HAP-1 (cell line): ENCODE results near the gene ENOX2.

ENCODE experiments used
- DNase-seq, 2 experiments: peaks; one replicate each; pipeline ENCODE4 v3.0.0-alpha.2; 2016 to 2020; ENCODE audit warnings: low spot score in 2 of 2
- H3K27me3 ChIP-seq: fragments of 250-450 bp; sonication (Bioruptor Pico); 2 replicates; pipeline ENCODE4 v1.5.1; 2020; ENCODE audit warnings: low read depth, mild to moderate bottlenecking, moderate library complexity
- H3K36me3 ChIP-seq: fragments of 250-450 bp; sonication (Bioruptor Pico); replicated peaks from 2 replicates; pipeline ENCODE4 v1.5.1; 2020; ENCODE audit warnings: mild to moderate bottlenecking
- H3K4me1 ChIP-seq: fragments of 250-450 bp; sonication (Bioruptor Pico); 2 replicates; pipeline ENCODE4 v1.5.1; 2020; ENCODE audit warnings: mild to moderate bottlenecking
- H3K4me3 ChIP-seq: fragments of 250-450 bp; sonication (Bioruptor Pico); 2 replicates; pipeline ENCODE4 v1.5.1; 2020; ENCODE audit warnings: mild to moderate bottlenecking, moderate library complexity
- H3K9me3 ChIP-seq: fragments of 250-450 bp; sonication (Bioruptor Pico); 2 replicates; pipeline ENCODE4 v1.5.1; 2020; ENCODE audit warnings: mild to moderate bottlenecking, moderate library complexity
- in situ Hi-C: fragments of 300-500 bp; cut with MboI; formaldehyde crosslinking; loops from 3 replicates; pipeline ENCODE4 v1.14.3; 2020; ENCODE audit warnings: low sequenced_read_pairs, inconsistent platforms, mixed read lengths

The ENOX2 gene

GRCh38 chrX:130628516-130628915, 274.5 kb downstream of the ENOX2 start:
- DNase-seq = peak in 1 of 2 experiments; percentile 50
- in situ Hi-C loops = no loop called here
- Histone ChIP-seq H3K4me3 (no peak overlapping the region), H3K4me1 (peaks cover 19% of the 10 kb centered on the region), H3K9me3 (no peaks in the 10 kb centered on the region), H3K36me3 (no peaks in the 10 kb centered on the region), H3K27me3 (no peaks in the 10 kb centered on the region)

DNA sequence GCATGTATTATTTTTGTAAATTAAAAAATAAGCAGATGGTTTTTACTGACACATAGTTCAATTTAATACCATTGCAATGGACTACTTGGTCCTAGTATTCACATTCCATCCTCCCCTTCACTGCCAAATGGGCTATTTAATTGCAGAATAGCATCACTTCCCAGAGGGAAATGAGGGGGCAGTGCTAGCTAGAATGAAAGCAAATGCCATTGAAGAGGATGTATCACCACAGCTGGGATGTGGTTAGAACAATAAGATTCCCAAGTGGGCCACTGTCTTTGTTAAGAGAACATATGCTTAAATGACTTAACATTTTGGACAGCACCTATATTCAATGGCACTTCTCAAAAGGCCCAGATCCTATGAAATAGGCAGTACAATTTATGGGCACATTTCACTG, 276.5 kb downstream of the ENOX2 start:
- in situ Hi-C loops = no loop called here
- peaks cover 23% of the 10 kb centered on the region for H3K4me1 ChIP-seq
- no peaks in the 10 kb centered on the region for H3K9me3 ChIP-seq
- no peaks in the 10 kb centered on the region for H3K36me3 ChIP-seq
- DNase-seq = no peak
- no peaks in the 10 kb centered on the region for H3K27me3 ChIP-seq
- H3K4me3 ChIP-seq = no peak overlapping the region

DNA sequence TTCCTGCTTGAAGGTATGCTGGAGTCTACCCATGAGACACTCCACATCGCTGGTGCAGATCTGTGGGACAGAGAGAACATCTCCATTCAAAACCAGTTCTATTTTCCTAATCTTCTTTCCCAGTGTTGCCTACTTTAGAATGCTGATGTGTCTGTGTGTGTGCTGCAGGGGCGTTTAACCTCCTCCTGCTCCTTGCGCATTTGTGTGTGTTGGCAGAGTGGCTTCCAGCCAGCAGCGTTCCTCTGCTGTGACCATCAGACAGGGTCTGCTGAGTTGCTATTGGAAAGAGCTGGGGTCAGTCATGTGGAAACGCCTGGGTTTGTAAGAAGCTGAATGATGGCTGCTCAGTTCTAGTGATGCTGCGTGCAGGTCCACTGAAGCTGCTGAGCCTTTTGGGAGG, 277.6 kb downstream of the ENOX2 start:
- Histone ChIP-seq H3K9me3 (no peaks in the 10 kb centered on the region), H3K36me3 (no peaks in the 10 kb centered on the region), H3K27me3 (no peaks in the 10 kb centered on the region), H3K4me1 (peaks cover 23% of the 10 kb centered on the region), H3K4me3 (no peak overlapping the region)
- DNase-seq = no peak
- in situ Hi-C loops = no loop called here

DNA sequence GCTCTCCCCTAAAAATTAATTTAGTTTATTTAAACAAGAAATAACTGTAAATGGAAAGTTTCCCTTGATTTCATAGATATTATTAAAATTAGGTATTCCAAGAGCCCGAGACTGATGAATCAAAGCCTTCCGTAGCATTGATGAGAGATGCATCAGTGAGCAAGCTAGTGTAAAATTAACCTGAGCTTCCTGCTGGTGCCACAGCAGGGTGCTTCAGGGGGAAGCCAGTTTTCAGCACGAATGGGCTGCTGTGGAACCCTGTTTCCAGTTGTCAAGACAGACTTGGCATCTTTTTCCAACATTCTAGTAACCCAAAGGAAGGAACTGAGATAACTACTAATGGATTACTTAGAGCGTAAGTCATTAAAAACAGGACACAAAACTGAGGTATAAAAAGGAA, 279.5 kb downstream of the ENOX2 start:
- Histone ChIP-seq H3K36me3 (no peaks in the 10 kb centered on the region), H3K9me3 (no peaks in the 10 kb centered on the region), H3K4me1 (peaks cover 16% of the 10 kb centered on the region), H3K27me3 (no peaks in the 10 kb centered on the region), H3K4me3 (no peak overlapping the region)
- DNase-seq = no peak
- in situ Hi-C loops = no loop called here

DNA sequence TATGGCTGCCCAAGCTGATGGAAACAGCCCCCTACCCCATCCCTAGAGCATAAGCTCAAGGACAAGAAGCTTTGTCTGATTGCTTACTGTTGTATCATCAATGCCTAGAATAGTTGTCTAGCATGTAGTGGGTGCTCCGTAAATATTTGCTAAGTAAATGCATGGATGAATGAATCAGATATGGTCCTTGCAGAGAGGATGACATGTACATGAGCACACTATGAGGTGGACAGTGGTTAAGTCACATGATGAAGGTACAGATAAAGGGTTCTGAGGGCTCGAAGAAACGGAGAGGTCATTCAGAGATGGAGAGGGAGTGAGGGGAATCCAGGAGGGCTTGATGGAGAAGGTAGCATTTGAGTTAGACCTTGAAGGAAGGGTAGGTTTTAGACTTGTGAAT, 287.1 kb downstream of the ENOX2 start:
- no peaks in the 10 kb centered on the region; the same call in 1 of the 2 replicates for H3K36me3 ChIP-seq
- no peak for DNase-seq
- no peaks in the 10 kb centered on the region for H3K27me3 ChIP-seq
- no peak overlapping the region for H3K4me3 ChIP-seq
- peaks cover 2% of the 10 kb centered on the region; the same call in 1 of the 2 replicates for H3K4me1 ChIP-seq
- no peaks in the 10 kb centered on the region for H3K9me3 ChIP-seq
- in situ Hi-C loops = no loop called here

- no peaks in the 10 kb centered on the region for H3K9me3 ChIP-seq
- H3K4me3 ChIP-seq = no peak overlapping the region
- DNase-seq = no peak
- H3K27me3 ChIP-seq = no peaks in the 10 kb centered on the region
- in situ Hi-C loops = no loop called here
- H3K36me3 ChIP-seq = no peaks in the 10 kb centered on the region
- H3K4me1 ChIP-seq = no peaks in the 10 kb centered on the region
Observed at GRCh38 chrX:130607431-130607830, 295.6 kb downstream of the ENOX2 start.

- Histone ChIP-seq H3K4me3 (no peak overlapping the region), H3K27me3 (no peaks in the 10 kb centered on the region), H3K9me3 (no peaks in the 10 kb centered on the region), H3K36me3 (no peaks in the 10 kb centered on the region), H3K4me1 (no peaks in the 10 kb centered on the region)
- DNase-seq = no peak
- in situ Hi-C loops = no loop called here
Observed at GRCh38 chrX:130606425-130606824, 296.6 kb downstream of the ENOX2 start.

- Histone ChIP-seq H3K27me3 (no peaks in the 10 kb centered on the region), H3K9me3 (no peaks in the 10 kb centered on the region)
- in situ Hi-C loops = no loop called here
Observed at GRCh38 chrX:130604882-130605281, 298.1 kb downstream of the ENOX2 start.

GRCh38 chrX:130594453-130594916, 308.5 kb downstream of the ENOX2 start:
- no peaks in the 10 kb centered on the region for H3K9me3 ChIP-seq
- H3K27me3 ChIP-seq = peaks cover 4% of the 10 kb centered on the region; the same call in 1 of the 2 replicates
- in situ Hi-C loops = no loop called here
- H3K4me1 ChIP-seq = peaks cover 12% of the 10 kb centered on the region
- peak; percentile 63 to 81 for DNase-seq
- peaks cover 2% of the 10 kb centered on the region; the same call in 1 of the 2 replicates for H3K36me3 ChIP-seq
- no peak overlapping the region for H3K4me3 ChIP-seq

More at GRCh38 chrX:130604882-130605281, 298.1 kb downstream of the ENOX2 start:
- no peak for DNase-seq
- H3K4me1 ChIP-seq = no peaks in the 10 kb centered on the region
- no peak overlapping the region for H3K4me3 ChIP-seq
- no peaks in the 10 kb centered on the region for H3K36me3 ChIP-seq

DNA sequence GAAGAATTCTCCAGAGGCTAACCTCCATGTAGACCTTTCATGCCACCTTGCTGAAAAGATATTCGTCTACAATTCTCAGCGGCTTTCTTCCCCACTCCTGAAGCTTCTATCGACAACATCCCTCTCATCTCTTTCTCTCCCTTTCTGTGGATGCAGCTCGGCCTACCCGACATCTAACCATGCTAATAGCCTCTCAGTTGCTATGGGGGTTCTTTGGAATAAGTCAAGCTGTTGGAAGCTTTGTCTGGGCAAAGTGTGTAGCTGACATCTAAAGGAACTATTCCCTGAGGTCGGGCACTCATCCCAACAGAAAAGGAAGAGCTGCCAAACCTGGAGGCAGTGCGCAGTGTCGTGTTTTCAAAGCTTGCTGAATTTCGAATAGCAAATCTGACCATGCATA, 309.1 kb downstream of the ENOX2 start:
- Histone ChIP-seq H3K4me1 (peaks cover 12% of the 10 kb centered on the region), H3K4me3 (no peak overlapping the region), H3K27me3 (peaks cover 5% of the 10 kb centered on the region; the same call in 1 of the 2 replicates), H3K9me3 (no peaks in the 10 kb centered on the region), H3K36me3 (peaks cover 2% of the 10 kb centered on the region; the same call in 1 of the 2 replicates)
- in situ Hi-C loops = no loop called here
- DNase-seq = no peak

DNA sequence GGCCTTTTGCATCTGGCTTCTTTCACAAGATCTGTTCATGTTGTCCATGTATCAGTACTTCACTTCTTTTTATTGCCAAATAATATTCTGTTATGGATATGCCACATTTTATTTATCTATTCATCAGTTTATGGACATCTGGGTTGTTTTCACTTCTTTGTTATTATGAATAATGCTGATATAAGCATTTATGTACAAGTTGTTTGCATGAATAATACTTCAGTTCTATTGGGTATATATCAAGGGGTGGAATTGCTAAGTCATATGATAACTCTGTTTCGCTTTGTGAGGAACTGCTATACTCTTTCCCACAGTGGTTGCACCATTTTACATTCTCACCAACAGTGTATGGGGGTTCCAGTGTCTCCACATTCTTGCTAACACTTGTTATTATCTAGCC, 310.8 kb downstream of the ENOX2 start:
- no peaks in the 10 kb centered on the region for H3K9me3 ChIP-seq
- peaks cover 2% of the 10 kb centered on the region; the same call in 1 of the 2 replicates for H3K36me3 ChIP-seq
- H3K27me3 ChIP-seq = peaks cover 5% of the 10 kb centered on the region; the same call in 1 of the 2 replicates
- DNase-seq = no peak
- H3K4me1 ChIP-seq = peaks cover 12% of the 10 kb centered on the region
- in situ Hi-C loops = no loop called here
- H3K4me3 ChIP-seq = no peak overlapping the region

- in situ Hi-C loops = no loop called here
- H3K9me3 ChIP-seq = no peaks in the 10 kb centered on the region
- H3K27me3 ChIP-seq = no peaks in the 10 kb centered on the region
- peaks cover 3% of the 10 kb centered on the region; the same call in 1 of the 2 replicates for H3K4me1 ChIP-seq
- DNase-seq = no peak
- H3K4me3 ChIP-seq = no peak overlapping the region
- no peaks in the 10 kb centered on the region for H3K36me3 ChIP-seq
Observed at GRCh38 chrX:130578906-130579305, 324.1 kb downstream of the ENOX2 start.

GRCh38 chrX:130577431-130577830, 325.6 kb downstream of the ENOX2 start:
- H3K4me1 ChIP-seq = peaks cover 7% of the 10 kb centered on the region; the same call in 1 of the 2 replicates
- in situ Hi-C loops = no loop called here
- no peak for DNase-seq
- no peaks in the 10 kb centered on the region for H3K9me3 ChIP-seq
- no peaks in the 10 kb centered on the region for H3K27me3 ChIP-seq
- H3K4me3 ChIP-seq = no peak overlapping the region
- H3K36me3 ChIP-seq = no peaks in the 10 kb centered on the region

GRCh38 chrX:130575831-130576389, 327.1 kb downstream of the ENOX2 start:
- Histone ChIP-seq H3K9me3 (no peaks in the 10 kb centered on the region), H3K4me1 (peaks cover 7% of the 10 kb centered on the region; the same call in 1 of the 2 replicates), H3K4me3 (no peak overlapping the region), H3K27me3 (no peaks in the 10 kb centered on the region), H3K36me3 (no peaks in the 10 kb centered on the region)
- DNase-seq = peak; percentile 53 to 72
- in situ Hi-C loops = no loop called here
